GM12872 (cell line): ENCODE measurements around the gene OSBPL6.

Experiments used
- TF ChIP-seq, protein P1 (sequence below): IDR thresholded peaks from 3 replicates; pipeline ENCODE4 v1.5.1; 2011; ENCODE audit warnings: low read depth, mild to moderate bottlenecking, low read length, moderate library complexity; ENCODE audit not compliant: insufficient read depth

The OSBPL6 gene

DNA sequence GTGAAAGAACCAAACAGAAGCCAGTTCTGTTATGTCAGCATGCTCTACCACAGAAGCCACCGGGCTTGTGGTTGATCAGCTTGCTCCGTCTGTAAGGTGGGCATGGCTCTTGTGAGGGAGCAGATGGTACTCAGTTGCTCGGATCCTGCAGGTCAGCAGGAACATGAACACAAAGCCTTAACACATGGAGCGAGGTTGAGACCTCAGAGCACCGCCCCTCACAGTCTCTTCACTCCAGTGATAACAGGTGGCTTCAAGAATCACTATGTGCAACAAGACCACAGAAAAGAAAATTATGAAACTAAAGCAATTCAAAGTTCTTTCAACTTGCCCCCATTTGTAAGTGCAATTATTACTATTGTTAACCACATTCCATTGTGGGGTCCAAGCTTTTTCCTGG lies 72.1 kb downstream of the OSBPL6 start:
- TF ChIP-seq, protein P1, sequence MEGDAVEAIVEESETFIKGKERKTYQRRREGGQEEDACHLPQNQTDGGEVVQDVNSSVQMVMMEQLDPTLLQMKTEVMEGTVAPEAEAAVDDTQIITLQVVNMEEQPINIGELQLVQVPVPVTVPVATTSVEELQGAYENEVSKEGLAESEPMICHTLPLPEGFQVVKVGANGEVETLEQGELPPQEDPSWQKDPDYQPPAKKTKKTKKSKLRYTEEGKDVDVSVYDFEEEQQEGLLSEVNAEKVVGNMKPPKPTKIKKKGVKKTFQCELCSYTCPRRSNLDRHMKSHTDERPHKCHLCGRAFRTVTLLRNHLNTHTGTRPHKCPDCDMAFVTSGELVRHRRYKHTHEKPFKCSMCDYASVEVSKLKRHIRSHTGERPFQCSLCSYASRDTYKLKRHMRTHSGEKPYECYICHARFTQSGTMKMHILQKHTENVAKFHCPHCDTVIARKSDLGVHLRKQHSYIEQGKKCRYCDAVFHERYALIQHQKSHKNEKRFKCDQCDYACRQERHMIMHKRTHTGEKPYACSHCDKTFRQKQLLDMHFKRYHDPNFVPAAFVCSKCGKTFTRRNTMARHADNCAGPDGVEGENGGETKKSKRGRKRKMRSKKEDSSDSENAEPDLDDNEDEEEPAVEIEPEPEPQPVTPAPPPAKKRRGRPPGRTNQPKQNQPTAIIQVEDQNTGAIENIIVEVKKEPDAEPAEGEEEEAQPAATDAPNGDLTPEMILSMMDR: no peak

DNA sequence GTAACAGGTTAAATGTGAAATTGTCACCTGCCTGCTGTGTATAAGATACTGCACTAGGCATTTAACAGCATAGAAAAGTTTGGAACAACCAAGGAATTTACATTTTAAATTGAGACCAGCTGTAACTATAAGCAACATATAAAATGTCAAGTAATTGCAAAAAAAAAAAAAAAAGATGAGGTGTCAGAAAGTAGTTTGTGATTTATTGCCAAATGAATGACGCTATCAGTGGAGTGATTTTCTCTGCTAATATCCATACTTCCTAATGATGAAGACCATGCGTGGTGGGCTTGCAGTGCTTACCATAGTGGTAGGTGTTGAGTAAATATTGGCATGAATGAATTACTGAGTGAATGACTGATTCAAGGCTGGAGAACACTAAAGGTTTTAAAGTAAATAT lies 73.3 kb downstream of the OSBPL6 start:
- TF ChIP-seq, protein P1: no peak

GRCh38 chr2:178268435-178268834 lies 74.1 kb downstream of the OSBPL6 start:
- TF ChIP-seq, protein P1: no peak

GRCh38 chr2:178269438-178270224 lies 75.3 kb downstream of the OSBPL6 start:
- TF ChIP-seq, protein P1: no peak

DNA sequence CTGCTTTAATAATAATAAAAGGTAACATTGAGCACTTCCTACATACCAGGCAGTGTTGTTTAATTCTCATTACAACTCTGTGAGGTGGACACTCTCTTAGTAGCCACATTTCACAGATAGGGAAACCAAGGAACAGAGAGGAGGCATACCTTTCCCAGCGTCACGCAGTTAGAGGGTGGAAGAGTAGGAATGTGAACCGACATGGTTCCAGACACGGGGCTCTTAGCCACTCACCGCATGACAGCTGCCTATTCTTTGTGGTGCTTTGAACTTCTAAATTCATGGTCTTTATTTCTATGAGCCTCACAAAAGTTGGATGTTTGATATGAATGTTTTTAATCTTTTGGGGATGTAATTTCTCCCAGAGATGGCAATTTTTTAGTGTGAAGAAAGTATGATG lies 76.0 kb downstream of the OSBPL6 start:
- TF ChIP-seq, protein P1: no peak

- TF ChIP-seq, protein P1: no peak
Observed at GRCh38 chr2:178271094-178271493, 76.8 kb downstream of the OSBPL6 start.

DNA sequence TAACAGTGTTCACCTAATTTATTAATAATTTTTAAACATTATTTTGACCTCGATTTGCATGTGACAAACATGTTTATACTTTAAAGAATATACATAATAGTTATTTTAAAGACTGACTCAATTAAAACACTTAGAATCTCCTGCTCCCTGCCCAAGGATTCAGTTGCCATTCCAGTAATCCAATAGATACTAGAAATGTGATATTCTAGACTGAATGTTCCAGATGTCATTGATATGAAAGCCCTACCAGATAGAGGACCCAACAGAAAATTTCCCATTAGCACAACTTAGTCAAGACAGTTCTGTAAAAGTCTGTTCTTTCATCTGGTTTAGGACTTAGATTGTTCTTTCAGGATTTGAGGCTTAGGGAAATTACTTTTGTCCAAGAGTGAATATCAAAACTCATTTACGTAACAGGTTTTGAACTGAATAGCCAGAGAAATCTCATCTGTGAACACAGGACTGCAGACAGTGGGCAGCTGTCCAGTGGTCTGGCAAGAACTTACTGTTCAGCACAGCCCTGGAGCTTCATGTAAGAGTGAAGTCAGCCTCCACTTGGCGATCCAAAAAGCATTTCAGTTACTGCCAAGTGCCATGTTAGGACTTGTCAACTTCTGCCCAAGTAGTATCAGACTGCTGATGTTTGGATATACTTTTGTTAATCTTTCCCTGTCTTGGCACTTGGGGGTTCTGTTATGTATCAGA lies 77.5 kb downstream of the OSBPL6 start:
- TF ChIP-seq, protein P1: no peak
